Measurements from ENCODE around the gene TEF. TPM values are rescaled to one million over a fixed set of nuclear protein-coding genes. Genes with fewer than 3 reads are reported as not detected.

The TEF gene
- total and polyA plus RNA-seq, 9 of the 15 experiments (the other 6 are each of a cell fraction or from before 2014, with no cell fraction given), result 0.04 to 3.1 (median 1.2) TPM

GRCh38 chr22:41444360-41445128 lies 62.8 kb downstream of the TEF start (continued):
- TF ChIP-seq JUN (IDR thresholded peaks at IDR 0.05; ENCODE audit: borderline replicate concordance, low read depth, low read length) (0 out of 2 replicates have a peak, but pooled peaks have one; percentile 34), JUN (CRISPR knock-in tag; IDR thresholded peaks at IDR 0.05; ENCODE audit: borderline replicate concordance) (no peak), NR2C2 (CRISPR knock-in tag; IDR thresholded peaks at IDR 0.05) (no peak), NR2C2 (tag; IDR thresholded peaks at IDR 0.05) (peak; percentile 65), GTF2B (IDR thresholded peaks at IDR 0.05; ENCODE audit: extremely low read depth, insufficient read length) (no peak), NR2C1 (IDR thresholded peaks at IDR 0.05) (no peak), NR2C1 (tag; IDR thresholded peaks at IDR 0.05) (0 out of 2 replicates have a peak, but pooled peaks have one; percentile 13), FOXM1 (IDR thresholded peaks at IDR 0.05; ENCODE audit: low read depth) (no peak), FOXM1 (CRISPR knock-in tag; IDR thresholded peaks at IDR 0.05; ENCODE audit: low read depth) (no peak), RB1 (IDR thresholded peaks at IDR 0.05; ENCODE audit: low read depth) (no peak), ZNF146 (CRISPR knock-in tag; IDR thresholded peaks at IDR 0.05; ENCODE audit: unreplicated experiment) (no peak), MLLT1 (IDR thresholded peaks at IDR 0.05) (no peak), HNRNPLL (IDR thresholded peaks at IDR 0.05; ENCODE audit: low read depth, low read length, poor library complexity, severe bottlenecking) (no peak), ZNF212 (CRISPR knock-in tag; IDR thresholded peaks at IDR 0.05) (no peak), GABPB1 (CRISPR knock-in tag; IDR thresholded peaks at IDR 0.05) (0 out of 2 replicates have a peak, but pooled peaks have one; percentile 41), HIVEP1 (CRISPR knock-in tag; IDR thresholded peaks at IDR 0.05) (no peak), ZFPM2 (CRISPR knock-in tag; IDR thresholded peaks at IDR 0.05) (no peak), PURB (CRISPR knock-in tag; IDR thresholded peaks at IDR 0.05; ENCODE audit: low read depth) (no peak), AFF1 (IDR thresholded peaks at IDR 0.05; ENCODE audit: low read depth in 1 of 2, partially characterized antibody in 2 of 2) (peak in 1 of 2 experiments; percentile 96), CREB1 (IDR thresholded peaks at IDR 0.05) (no peak), CREB1 (CRISPR knock-in tag; IDR thresholded peaks at IDR 0.05) (no peak), ZBTB9 (CRISPR knock-in tag; IDR thresholded peaks at IDR 0.05) (no peak)
